Peyer's patch (tissue), 4 donors: ENCODE data around the gene GNAO1.

Source experiments
- POLR2A ChIP-seq, 2 donors: fragments of 450-650 bp; IDR thresholded peaks; one replicate each; pipeline ENCODE4 v1.5.1; 2017; ENCODE audit warnings: antibody characterized with exemption in 2 of 2, mild to moderate bottlenecking in 2 of 2, moderate library complexity in 2 of 2
- TF ChIP-seq, protein P1 (sequence below), 6 experiments: fragments of 450-650 bp in 4 of 6; fragments of 200-600 bp in 2 of 6; sonication (generic) in 1 of 6; IDR thresholded peaks; one replicate each; pipeline ENCODE4 v1.5.1; 2017 to 2019; ENCODE audit warnings: antibody characterized with exemption in 6 of 6, mild to moderate bottlenecking in 3 of 6, moderate library complexity in 1 of 6

DNA sequence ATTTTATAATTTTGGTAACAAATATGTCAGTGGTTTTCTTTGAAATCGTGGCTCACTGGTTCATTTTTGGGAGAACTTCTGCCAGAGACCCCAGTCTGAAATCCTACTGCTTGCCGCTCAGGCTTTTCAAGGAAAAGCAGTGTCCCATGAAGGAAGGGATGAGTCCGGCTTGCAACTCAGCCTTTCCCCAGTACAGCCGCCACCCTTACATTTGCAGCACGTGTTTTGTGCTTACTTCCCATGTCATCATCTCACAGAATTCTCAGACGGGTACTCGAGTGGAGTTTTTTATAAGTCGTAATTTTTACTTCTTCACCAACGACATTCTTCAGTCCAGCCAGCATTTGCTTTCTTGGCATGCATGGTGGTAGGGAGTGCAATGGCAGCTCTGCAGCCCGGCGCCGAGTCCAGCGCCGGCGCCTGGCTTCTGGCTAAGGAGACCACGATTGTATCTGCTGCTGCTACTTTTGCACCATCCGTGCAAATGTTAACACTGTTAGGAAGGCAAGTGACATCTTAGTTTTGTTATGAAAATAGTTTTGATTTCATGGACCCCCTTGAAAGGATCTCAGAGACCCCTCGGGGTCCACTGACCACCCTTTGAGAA, 123.1 kb downstream of the GNAO1 start:
- TF ChIP-seq, protein P1, sequence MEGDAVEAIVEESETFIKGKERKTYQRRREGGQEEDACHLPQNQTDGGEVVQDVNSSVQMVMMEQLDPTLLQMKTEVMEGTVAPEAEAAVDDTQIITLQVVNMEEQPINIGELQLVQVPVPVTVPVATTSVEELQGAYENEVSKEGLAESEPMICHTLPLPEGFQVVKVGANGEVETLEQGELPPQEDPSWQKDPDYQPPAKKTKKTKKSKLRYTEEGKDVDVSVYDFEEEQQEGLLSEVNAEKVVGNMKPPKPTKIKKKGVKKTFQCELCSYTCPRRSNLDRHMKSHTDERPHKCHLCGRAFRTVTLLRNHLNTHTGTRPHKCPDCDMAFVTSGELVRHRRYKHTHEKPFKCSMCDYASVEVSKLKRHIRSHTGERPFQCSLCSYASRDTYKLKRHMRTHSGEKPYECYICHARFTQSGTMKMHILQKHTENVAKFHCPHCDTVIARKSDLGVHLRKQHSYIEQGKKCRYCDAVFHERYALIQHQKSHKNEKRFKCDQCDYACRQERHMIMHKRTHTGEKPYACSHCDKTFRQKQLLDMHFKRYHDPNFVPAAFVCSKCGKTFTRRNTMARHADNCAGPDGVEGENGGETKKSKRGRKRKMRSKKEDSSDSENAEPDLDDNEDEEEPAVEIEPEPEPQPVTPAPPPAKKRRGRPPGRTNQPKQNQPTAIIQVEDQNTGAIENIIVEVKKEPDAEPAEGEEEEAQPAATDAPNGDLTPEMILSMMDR (IDR thresholded peaks at IDR 0.05) = no peak
- no peak for TF ChIP-seq POLR2A (IDR thresholded peaks at IDR 0.05)
